ENCODE data around the gene CCR3.

Gene CCR3

DNA sequence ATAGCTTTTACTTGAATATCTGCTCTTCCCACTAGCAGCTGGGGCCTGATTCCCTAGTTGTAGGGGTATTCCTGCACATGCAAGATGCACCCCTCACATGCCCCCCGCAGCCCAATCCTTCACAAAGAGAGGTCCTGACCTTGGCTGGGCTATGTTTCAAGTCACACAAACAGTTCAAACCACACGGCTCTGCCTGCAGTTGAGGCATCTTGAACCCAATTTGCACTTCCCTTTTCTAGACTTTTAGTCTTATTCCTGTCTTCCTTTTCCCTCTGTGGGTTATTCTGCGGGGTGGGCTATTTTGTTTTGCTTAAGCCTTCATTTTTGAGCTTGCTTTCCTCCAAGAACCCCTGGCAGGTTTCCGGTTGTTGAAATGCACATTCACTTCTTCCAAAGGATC, 20.9 kb upstream of the CCR3 start:
- DNase-seq (ENCODE audit: low read depth in 2 of 3, low spot score in 1 of 3), result no peak

DNA sequence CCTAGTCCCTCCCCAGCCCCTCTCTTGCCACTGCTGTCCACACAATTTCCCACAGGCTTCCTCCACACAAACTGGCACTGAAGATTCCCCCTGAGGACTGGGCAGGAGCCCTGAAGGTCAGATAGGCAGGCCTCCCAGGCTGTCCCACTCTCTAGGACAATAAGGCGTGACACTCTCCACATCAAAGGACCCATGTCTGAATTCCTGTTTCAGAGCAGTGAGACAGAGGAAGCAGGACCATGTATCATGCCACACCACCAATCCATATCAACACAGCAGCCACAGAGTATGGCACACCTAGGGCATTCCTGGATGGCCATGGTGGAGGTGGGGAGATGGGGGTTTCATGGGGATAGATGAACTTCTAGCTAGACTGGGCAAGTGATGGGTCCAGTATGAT, 20.3 kb upstream of the CCR3 start:
- DNase-seq (ENCODE audit: low read depth in 2 of 3, low spot score in 1 of 3), result no peak

GRCh38 chr3:46222435-46223161, 19.7 kb upstream of the CCR3 start:
- no peak for DNase-seq (ENCODE audit: low read depth in 2 of 3, low spot score in 1 of 3)

DNA sequence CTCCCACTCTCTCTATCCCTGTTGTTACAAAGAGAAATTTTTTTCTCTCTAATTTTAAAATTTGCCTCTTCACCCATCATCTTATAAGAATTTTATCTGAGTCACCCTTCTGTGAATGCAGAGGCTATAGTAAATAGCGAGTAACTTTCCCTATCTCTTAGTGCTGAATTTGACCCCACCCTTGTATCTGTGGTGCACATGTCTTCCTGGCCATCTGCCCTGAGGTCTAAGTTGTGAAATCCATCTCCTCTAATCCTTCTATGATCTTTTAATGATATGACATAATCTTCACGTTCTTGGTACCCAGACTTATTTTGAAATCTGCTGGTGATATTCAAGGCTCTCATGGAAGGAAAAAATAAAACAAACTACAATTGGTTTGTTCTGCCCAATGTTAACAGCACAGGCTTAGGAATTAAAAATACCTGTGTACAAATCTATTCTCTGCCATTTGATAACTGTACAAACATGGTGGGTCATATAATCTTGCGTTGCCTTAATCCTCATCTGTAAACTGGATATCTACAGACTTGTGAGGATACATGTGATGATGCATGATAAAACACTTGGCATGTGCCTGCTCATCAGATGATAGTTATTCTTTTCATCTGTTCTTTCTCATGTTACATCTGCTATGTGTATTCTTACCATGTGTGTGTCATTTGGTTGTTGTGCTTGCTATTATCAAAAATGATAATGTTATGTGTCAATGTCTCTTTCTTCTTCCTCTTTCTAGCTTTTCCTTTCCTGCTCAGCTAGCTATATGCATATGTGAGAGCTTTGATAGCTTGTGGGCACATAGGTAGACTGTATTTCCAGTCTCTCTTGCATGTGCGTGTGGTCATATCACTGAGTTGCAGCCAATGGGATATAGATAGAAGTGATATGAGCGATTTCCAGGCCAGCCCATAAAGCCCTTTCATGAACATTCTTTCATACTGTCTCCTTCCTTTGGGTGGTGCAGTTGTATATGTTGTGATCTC, 13.7 kb upstream of the CCR3 start:
- DNase-seq (ENCODE audit: low read depth in 2 of 3, low spot score in 1 of 3), result no peak

DNA sequence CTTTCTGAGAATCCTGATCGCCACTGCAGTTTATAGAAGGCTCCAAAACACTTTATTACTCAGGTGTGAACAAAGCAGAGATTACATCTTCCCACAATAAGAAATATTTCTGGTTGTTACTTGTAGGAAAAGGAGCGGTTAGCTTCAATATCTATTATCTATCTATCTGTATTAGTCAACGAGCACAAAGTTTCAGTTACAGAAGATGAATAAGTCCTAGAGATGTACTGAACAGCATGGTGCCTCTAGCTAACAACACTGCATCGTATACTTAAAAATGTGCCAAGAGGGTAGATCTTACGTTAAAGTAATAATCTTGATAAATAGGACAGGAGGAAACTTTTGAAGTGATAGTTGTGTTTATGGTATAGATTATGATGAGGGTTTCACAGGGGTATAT, 10.9 kb upstream of the CCR3 start:
- DNase-seq (ENCODE audit: low read depth in 2 of 3, low spot score in 1 of 3), result no peak

- no peak for DNase-seq (ENCODE audit: low read depth in 2 of 3, low spot score in 1 of 3)
Observed at GRCh38 chr3:46233194-46233593, 9.1 kb upstream of the CCR3 start.

DNA sequence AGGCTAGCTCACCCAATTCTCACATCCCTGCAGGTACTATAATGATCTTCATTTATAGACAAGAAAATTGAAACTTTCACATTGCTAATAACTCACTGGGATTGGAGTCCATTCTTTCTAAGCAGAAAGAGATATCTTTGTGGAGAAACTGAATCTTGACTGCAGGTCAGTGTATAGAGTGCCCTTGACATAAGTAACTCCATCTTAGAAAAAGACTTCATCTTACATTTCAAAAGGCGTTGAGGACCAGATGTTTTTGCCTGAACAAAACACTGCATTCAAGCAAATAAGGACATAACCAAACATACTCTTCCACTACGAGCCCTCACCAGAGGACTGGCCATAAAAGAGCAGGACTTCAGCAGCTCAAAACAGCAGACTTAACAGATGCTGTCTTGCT, 6.8 kb upstream of the CCR3 start:
- DNase-seq (ENCODE audit: low read depth in 2 of 3, low spot score in 1 of 3), result no peak

- no peak for DNase-seq (ENCODE audit: low read depth in 2 of 3, low spot score in 1 of 3)
Observed at GRCh38 chr3:46236294-46237054, 5.8 kb upstream of the CCR3 start.

DNA sequence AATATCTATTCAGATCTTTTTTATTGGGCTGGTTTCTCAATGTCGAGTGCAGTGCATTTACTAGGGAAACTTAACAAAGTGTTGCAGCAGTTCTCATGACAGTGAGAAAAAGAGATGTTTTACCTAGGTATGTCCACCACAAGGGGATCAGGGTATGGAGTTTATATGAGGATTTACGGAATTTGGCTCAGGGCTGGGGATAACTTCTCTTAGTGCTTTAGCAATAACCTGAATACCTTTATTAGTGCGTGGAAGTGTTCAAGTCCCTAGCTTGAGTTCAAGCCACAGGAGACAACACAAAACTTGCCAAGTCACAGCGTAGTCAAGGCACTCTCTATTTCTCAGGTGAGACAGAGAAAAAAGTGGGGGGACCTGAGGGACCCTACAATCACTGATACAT, 3.9 kb upstream of the CCR3 start:
- DNase-seq (ENCODE audit: low read depth in 2 of 3, low spot score in 1 of 3), result no peak

DNA sequence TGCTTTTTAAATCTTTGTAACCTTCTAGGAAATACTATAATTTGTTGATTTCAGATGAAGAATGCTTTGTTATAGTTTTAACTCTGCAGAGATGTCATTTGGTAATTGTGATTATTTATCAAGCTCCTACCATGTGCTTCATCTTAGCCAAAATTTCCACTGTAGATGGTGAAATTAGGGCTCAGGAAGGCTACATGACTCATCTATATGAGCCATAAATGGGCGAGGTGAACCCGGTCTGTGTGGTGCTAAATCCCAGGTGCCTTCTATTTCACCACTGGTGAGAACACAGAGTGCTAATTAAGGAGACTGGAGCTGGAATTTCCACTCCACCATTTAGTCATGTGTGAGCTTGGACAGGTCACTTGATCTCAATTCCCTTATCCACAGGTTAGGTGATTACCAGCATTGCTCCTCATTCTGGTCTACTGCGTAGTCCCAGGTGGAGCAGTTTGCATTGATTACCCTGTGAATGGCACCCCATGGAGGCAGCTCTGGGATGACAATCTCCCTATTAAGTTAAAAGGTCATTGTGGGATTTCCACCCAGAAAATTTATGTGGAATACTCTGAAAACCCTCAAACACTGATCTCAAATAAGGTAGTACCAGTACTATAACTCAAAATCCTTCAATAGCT, 2.8 kb upstream of the CCR3 start:
- no peak for DNase-seq (ENCODE audit: low read depth in 2 of 3, low spot score in 1 of 3)

DNA sequence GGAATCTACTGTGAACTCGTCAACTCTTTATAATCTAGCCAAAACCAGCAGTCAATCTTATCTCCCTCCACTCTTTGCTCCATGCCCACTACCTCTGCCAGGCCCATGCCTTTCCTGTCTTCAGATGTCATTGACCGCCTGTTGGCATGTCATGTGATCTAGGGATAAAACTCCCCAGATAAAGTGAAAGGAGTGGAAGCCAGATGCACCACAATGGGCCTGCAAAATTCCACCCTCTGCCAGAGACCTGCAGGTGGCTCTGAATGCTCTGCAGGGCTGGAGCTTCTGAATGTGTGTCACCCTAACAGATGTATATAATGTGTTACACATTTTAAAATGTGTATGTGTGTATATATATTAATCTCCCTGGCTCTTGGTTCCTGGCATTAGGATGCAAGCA, 2.3 kb upstream of the CCR3 start:
- no peak for DNase-seq (ENCODE audit: low read depth in 2 of 3, low spot score in 1 of 3)

- no peak for DNase-seq (ENCODE audit: low read depth in 2 of 3, low spot score in 1 of 3)
Observed at GRCh38 chr3:46243560-46243959, 1.3 kb downstream of the CCR3 start.

DNA sequence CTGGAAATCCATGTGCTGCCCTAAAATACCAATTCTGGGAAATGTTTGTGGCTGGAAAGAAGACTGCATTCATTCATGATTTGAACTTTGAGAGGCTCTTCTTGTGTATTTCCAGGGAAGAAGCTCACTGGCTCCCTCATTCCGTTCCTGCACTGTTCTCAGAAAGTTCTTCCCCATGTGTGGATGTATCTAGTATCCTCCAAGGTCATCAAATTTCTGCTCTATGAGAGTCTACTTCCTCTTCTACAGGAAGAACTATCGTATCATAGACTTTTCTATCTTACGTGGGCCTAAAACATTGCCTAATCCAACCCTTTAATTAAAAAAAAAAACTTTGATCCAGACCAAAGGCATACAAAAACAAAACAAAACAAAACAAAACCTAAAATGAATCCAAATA, 2.9 kb downstream of the CCR3 start:
- no peak for DNase-seq (ENCODE audit: low read depth in 2 of 3, low spot score in 1 of 3)

DNA sequence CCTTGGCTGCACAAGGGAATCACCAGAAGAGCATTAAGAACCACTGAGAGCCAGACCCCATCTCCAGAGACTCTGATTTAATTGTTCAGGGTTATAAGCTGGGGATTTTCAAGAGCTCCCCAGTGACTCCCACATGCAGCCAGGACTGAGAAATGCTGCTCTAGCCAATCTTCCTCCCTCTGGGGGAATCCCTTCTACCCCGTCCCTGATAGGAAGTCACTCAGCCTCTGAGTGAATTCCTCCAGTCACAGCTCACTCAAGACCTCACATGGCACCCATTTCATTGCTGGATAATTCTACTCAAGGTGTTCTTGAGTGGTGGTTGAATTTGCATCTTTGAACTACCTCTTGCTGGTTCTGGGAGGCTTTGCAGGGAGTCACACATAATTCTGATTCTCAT, 10.7 kb downstream of the CCR3 start:
- no peak for DNase-seq (ENCODE audit: low read depth in 2 of 3, low spot score in 1 of 3)

GRCh38 chr3:46258525-46258924, 16.3 kb downstream of the CCR3 start:
- no peak for DNase-seq (ENCODE audit: low read depth in 2 of 3, low spot score in 1 of 3)

DNA sequence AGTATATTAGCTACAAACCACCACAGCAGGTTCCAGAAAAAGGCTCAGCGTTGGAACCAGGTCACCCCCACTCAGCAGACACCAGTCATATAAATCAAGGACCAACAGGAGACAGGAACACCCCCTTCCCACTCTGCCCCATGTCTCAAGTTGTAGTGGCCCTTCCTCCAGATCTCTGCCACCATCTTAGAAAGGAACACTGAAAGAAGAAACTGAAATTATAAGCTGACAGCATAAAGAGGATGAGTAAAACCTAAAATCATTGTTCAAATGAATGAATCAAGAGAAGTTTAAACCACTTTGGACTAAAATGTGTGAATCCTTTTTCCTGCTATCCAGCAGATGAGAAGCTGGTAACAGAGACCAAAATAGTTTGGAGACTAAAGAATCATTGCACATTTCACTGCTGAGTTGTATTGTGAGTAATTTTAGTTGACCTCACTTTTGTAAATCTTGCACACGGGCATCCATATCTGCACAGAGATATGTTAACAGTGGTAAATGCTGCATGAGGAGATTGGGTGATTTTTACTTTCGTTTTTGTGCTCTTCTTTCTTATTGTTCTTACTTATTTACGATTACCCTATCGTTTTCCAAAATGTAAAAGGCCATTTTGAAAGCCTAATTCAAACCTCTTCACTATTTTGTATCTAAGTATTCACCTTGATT, 19.8 kb downstream of the CCR3 start:
- no peak for DNase-seq (ENCODE audit: low read depth in 2 of 3, low spot score in 1 of 3)

DNA sequence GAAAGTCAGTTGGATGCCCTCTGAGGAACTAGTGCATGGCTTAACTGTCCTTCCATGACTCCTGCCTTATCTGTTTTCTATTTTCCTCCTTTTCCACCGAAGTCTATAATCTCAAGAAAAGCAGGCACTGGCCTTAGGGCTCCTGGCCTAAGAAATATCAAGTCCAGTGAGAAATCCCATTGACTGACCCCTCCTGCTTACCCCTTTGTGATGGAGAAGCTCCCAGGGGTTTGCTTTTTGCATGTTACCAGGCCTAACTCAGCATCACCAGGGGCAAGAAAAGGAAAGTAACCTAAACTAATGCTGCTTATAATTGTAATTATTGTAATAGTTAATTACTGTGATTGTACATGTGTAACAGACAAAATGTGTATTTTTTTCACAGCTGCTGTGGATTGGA, 21.7 kb downstream of the CCR3 start:
- no peak for DNase-seq (ENCODE audit: low read depth in 2 of 3, low spot score in 1 of 3)

DNA sequence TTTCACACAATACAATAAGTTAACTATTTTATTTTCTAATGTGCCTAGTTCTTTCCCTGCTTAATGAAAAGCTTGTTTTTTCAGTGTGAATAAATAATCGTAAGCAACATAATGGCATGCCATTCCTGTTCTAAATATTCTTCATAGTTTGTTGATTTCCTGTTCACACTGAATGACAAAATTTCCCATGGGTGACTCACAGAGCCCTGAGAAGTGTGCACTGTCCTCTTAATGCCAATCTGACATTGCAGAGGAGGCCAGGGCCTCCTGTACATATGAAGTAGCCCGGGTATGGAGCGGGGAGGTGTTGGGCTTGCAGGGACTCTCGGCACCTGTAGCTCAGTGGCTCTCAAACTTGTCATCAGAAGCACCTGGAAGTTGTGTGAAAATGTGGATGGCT, 24.3 kb downstream of the CCR3 start:
- no peak for DNase-seq (ENCODE audit: low read depth in 2 of 3, low spot score in 1 of 3)

GRCh38 chr3:46269556-46269955, 27.3 kb downstream of the CCR3 start:
- no peak for DNase-seq (ENCODE audit: low read depth in 2 of 3, low spot score in 1 of 3)

GRCh38 chr3:46270474-46270873, 28.2 kb downstream of the CCR3 start:
- no peak for DNase-seq (ENCODE audit: low read depth in 2 of 3, low spot score in 1 of 3)

Data from stimulated activated CD4-positive, alpha-beta T cell treated with anti-CD3 and anti-CD28 coated beads, Interleukin-12 subunit alpha, Interleukin-12 subunit beta, amount 100 ng/mL, for 48 hours (primary cell).